ENCODE measurements around the gene C1D.

DNA sequence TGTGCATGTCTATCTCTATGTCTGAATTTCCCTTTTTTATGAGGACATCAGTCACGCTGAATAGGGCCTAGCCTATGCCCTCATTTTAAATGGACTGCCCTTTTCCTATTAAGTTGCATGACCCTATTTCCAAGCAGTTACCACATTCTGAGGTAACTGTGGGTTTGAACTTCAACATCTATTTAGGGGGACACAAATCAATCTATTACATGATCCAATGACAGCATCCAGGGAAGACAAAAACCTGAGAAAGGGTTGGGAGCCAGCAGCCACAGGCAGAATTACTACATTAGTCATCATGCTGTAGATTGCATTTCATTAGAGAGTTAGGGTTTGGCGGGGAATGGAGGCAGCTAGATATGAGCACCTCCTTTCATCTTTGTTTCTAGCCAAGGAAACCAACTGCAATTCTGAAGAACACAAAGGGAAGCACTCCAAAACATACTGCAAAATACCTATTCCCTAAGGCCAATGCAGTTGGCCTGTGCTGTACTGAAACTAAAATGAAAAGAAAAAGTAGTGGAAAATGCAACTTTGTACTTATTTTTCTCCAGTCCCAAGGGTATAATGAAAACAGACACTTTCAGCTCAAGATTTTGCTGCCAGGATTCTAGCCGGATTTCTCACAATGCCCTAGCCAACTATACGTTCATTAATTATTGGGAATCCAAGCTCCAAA is 40.4 kb upstream of the C1D start:
- TF ChIP-seq, protein P1, sequence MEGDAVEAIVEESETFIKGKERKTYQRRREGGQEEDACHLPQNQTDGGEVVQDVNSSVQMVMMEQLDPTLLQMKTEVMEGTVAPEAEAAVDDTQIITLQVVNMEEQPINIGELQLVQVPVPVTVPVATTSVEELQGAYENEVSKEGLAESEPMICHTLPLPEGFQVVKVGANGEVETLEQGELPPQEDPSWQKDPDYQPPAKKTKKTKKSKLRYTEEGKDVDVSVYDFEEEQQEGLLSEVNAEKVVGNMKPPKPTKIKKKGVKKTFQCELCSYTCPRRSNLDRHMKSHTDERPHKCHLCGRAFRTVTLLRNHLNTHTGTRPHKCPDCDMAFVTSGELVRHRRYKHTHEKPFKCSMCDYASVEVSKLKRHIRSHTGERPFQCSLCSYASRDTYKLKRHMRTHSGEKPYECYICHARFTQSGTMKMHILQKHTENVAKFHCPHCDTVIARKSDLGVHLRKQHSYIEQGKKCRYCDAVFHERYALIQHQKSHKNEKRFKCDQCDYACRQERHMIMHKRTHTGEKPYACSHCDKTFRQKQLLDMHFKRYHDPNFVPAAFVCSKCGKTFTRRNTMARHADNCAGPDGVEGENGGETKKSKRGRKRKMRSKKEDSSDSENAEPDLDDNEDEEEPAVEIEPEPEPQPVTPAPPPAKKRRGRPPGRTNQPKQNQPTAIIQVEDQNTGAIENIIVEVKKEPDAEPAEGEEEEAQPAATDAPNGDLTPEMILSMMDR (IDR thresholded peaks at IDR 0.05), result no peak
- TF ChIP-seq POLR2A (IDR thresholded peaks at IDR 0.05), result no peak

All from uterus (tissue), 2 donors.